Activated T-cell treated with anti-CD3 and anti-CD28 coated beads for 1 hour (primary cell): ENCODE data around the gene NAGLU.
"Not testable (repeated sequence)": the region's sequence is repeated elsewhere in the genome, so short reads cannot be mapped to it uniquely, and the experiment has no call there.

Experiments
- DNase-seq: peaks from one replicate; pipeline ENCODE4 v3.0.0-alpha.2; 2020; ENCODE audit warnings: low read depth

Gene NAGLU

DNA sequence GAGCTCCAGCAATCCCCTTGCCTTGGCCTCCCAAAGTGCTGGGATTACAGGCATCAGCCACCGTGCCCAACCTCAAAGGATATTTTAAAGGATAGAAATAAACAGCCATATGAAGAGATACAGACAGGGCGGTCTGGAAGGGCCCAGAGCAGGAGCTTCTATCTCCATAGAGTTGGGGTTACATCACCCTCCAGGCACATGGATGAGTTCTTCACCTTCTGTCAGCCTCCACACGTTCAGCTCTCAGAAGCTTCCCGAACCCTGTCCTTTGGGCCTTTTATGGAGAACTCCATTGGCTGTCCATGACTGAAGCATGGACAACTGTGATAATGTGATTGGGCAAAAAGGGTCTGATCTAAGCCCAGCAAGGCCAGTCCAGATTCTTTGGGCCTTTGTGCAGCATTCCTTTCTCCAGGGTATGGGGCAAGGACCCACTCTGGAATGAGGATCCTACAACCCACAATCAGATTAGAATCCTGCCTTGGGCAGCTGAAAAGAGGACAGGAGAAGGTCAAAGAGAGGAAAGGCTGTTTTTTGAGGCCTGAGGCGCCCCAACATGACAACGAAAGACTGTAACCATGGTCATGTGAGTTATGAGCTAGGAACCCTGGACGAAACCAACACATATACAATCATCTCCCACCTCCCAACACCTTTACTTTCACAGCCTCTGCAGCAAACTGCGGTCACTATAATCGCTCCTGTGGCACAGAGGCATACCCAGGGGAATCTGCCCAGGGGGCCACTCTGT, 9.9 kb downstream of the NAGLU start:
- DNase-seq, result not testable (repeated sequence)

DNA sequence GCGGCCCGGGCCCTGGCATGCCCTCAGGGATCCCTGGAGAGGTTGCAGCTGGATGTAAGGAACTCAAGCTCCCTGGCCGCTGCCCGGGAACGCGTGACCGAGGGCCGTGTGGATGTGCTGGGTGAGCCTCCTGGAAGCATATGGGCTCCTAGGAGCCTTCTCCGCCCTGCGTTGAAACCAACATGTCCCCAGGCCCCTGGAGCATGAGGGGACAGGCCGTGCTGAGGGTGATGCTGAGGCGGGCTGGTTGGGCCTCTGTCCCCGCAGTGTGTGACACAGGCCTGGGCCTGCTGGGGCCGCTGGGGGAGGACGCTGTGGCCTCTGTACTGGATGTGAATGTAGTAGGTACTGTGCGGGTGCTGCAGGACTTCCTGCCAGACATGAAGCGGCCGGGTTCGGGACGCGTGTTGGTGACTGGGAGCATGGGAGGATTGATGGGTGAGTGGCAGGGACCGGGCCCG, 11.0 kb downstream of the NAGLU start:
- DNase-seq, result no peak

- DNase-seq, result no peak
Measured at GRCh38 chr17:42547698-42548069, 11.6 kb downstream of the NAGLU start.

GRCh38 chr17:42548070-42548837, 12.2 kb downstream of the NAGLU start:
- peak; percentile 73 for DNase-seq

- DNase-seq, result no peak
Measured at GRCh38 chr17:42548993-42549755, 13.1 kb downstream of the NAGLU start.

- not testable (repeated sequence) for DNase-seq
Measured at GRCh38 chr17:42552736-42553135, 16.7 kb downstream of the NAGLU start, which contains the start of gene HSD17B1. Gene HSD17B1, plus strand, starts transcription at chr17:42552923. Its CDS starts 11 bp downstream, at chr17:42552934.

- DNase-seq, result no peak
Measured at GRCh38 chr17:42553161-42553818, 17.2 kb downstream of the NAGLU start.

DNA sequence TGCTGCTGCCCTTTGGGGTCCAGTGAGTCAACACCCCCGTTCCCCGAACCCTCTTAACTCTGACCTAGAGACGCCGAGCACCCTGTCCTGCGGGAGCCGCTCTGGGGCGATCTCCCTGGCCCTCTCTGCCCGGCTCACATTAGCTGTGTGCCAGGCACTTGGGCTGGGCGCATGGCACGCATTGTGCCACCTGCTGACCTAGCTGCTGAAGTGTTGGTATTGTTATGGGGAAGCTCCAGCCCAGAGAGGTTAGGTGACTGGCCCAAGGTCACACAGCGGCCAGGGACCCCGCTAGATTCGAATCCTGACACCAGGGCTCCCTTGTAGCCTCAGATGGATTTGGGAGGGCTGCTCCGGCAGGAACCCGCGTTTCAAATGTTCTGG, 17.8 kb downstream of the NAGLU start:
- no peak for DNase-seq

- peak; percentile 57 for DNase-seq
Measured at GRCh38 chr17:42554250-42555121, 18.4 kb downstream of the NAGLU start.

GRCh38 chr17:42555122-42555622, 19.1 kb downstream of the NAGLU start:
- no peak for DNase-seq

DNA sequence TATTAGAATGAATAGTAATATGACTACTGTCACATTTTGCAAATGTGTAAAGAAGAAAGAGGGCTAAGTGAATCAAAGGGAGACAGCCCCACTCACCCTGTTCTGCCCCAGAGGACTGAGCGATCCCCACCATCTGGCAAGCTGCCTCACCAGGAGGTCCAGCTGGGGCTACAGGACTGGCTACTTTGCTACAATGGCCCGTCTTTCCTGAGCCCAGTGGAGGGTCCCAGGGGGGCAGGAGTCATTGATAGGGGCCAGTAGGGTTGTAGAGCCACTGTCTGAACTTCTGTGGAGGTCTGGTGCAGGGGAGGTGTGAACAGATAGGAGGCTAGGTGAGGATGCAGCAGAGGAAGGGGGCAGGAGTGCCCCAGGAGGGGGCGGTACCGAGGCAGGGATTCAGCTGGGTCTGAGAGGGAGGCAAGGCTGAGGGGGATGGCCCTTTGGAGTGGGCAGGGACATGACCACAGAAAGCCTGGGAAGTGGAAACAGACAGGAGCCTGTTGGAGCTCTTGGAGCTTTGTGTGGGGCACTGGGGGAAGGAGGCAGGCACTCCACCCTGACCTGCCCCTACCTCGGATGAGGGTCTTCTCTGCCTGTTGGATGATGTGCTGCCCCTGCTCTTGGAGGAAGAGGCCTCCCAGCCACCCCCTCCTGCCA, 20.0 kb downstream of the NAGLU start:
- not testable (repeated sequence) for DNase-seq

- DNase-seq, result no peak
Measured at GRCh38 chr17:42559075-42559474, 23.0 kb downstream of the NAGLU start.

- no peak for DNase-seq
Measured at GRCh38 chr17:42560246-42560645, 24.2 kb downstream of the NAGLU start.

- DNase-seq, result peak; percentile 85
Measured at GRCh38 chr17:42561897-42562387, 25.9 kb downstream of the NAGLU start, which contains the start of gene COASY. Gene COASY, plus strand, starts transcription at chr17:42562148. Its CDS starts 475 bp downstream, at chr17:42562623.

DNA sequence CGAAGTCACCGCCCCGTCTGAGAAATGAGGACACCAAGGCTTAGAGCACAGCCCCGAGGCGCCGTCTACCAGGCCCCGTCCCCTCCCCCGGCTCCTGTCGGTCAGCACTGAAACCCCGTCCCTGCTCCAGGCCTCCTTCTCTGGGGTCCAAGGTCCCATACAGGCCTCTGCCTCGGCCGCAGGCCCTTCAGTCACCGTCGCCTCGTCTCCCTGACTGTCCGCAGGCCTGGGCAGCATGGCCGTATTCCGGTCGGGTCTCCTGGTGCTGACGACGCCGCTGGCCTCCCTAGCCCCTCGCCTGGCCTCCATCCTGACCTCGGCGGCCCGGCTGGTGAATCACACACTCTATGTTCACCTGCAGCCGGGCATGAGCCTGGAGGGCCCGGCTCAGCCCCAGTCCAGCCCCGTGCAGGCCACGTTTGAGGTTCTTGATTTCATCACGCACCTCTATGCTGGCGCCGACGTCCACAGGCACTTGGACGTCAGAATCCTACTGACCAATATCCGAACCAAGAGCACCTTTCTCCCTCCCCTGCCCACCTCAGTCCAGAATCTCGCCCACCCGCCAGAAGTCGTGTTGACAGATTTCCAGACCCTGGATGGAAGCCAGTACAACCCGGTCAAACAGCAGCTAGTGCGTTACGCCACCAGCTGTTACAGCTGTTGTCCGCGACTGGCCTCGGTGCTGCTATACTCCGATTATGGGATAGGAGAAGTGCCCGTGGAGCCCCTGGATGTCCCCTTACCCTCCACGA, 26.5 kb downstream of the NAGLU start:
- no peak for DNase-seq

DNA sequence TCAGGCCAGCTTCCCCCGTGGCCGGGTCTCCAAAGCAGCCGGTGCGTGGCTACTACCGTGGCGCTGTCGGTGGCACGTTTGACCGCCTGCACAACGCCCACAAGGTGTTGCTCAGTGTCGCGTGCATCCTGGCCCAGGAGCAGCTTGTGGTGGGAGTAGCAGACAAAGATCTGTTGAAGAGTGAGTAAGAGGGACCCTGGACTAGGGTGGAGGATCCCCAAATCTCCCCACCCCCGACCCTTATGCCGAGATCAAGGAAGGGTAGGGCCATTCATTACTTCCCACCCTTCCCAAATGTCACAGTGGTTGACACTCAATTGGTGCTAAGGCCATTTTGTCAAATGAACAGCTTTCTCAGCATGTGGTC, 27.1 kb downstream of the NAGLU start:
- DNase-seq, result no peak

- DNase-seq, result no peak
Measured at GRCh38 chr17:42563543-42563942, 27.5 kb downstream of the NAGLU start.

- no peak for DNase-seq
Measured at GRCh38 chr17:42563950-42564349, 27.9 kb downstream of the NAGLU start.

GRCh38 chr17:42564815-42565522, 28.9 kb downstream of the NAGLU start:
- DNase-seq, result no peak
